Measurements from ENCODE around the gene HAUS8.

GRCh38 chr19:17111766-17112165 is 36.5 kb upstream of the HAUS8 start:
- TF ChIP-seq POLR2A (conservative IDR thresholded peaks at IDR 0.05) (no peak), ID3 (CRISPR knock-in tag; IDR thresholded peaks at IDR 0.05) (no peak), ID3 (tag; IDR thresholded peaks at IDR 0.05) (no peak), EZH2 (IDR thresholded peaks at IDR 0.05; ENCODE audit: borderline replicate concordance, low read depth, low read length) (no peak), CHD2 (IDR thresholded peaks at IDR 0.05; ENCODE audit: low read depth, low read length) (no peak)
